ENCODE results near the gene KCNA10.

KCNA10 gene

GRCh38 chr1:110477967-110478640 lies 40.9 kb downstream of the KCNA10 start:
- DNase-seq (ENCODE audit: low read depth in 3 of 3): no peak

DNA sequence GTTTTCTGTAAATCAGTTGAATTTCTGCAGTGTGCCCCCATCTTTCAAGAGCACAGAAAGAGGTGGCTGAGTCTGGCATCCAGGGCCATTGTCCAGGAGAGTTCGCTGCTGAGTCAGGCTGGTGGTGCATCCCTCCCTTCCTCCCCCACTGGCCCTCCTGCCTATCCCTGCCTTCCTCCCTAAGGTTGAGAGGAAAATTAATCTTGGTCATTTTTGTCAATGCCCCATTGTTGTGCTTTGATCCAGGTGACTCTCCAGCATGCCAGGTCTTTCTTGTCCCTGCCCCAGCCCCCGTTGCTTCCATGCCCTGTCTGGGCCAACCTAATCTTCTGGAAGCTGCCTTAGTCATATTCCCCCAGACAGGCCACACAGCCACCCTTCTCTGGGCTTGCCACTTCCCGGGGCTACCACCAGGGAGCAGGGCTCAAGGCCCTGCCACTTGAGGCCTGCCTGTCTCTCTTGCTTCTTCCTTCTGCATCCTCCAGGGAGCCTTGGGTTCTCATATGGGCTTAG lies 41.5 kb downstream of the KCNA10 start:
- no peak for DNase-seq (ENCODE audit: low read depth in 3 of 3)

GRCh38 chr1:110477041-110477440 lies 41.9 kb downstream of the KCNA10 start:
- DNase-seq (ENCODE audit: low read depth in 3 of 3): no peak

DNA sequence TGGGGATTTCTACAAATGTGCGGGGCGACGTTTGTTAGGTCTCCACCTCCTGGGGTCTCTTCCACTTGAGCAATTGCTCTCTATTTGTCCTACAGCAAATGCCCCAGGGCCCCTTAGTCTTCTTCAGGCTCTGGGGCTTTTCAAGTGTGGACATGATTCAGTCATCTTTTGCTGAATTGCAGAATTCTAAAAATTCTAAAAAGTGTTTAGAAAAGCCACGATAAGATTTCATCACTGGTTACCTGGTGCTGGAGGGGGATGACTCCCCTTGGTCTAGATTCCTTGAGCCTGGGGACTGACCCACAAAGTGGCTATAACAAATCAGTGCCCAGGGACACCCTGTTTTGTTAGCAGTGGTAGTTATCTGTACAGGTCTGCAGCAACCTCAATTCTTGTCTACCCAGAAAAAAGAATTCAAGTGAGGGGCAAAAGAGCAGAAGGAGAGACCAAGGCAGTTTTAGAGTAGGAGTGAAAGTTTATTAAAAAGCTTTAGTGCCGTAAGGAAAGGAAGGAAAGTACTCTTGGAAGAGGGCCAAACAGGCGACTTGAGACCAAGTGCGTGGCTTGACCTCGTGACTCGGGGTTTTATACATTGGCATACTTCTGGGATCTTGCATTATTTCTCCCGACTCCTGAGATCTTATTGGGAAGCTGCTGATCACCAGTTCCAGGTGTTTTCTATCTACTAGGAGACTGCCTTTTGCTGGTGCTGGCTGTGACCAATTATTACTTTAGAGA lies 42.8 kb downstream of the KCNA10 start:
- DNase-seq (ENCODE audit: low read depth in 3 of 3): no peak

GRCh38 chr1:110475362-110476027 lies 43.5 kb downstream of the KCNA10 start:
- no peak for DNase-seq (ENCODE audit: low read depth in 3 of 3)

GRCh38 chr1:110474444-110474843 lies 44.5 kb downstream of the KCNA10 start:
- no peak for DNase-seq (ENCODE audit: low read depth in 3 of 3)

DNA sequence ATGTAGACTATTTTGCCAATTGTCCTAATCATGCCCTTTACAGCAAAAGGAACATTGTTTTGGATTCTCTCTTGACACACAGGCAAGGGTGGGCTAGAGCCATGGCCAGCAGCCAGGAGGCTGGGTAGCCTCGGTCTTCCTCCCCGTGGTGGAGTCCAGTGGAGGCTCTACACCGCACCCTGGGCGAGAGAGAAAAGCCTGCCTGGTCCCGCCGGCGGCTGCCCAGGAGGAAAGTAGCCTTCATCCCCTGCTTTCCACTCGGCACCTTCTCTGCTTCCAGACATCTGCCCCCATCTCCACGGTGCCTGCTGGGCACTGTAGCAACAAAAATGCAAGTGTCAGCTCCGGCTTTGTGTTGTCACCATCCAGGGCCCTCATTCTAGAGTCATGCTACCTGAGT lies 46.4 kb downstream of the KCNA10 start:
- DNase-seq (ENCODE audit: low read depth in 3 of 3): no peak

GRCh38 chr1:110471131-110471530 lies 47.8 kb downstream of the KCNA10 start:
- DNase-seq (ENCODE audit: low read depth in 3 of 3): no peak

All from stimulated activated CD4-positive, alpha-beta T cell treated with anti-CD3 and anti-CD28 coated beads, TNF-alpha, amount 100 ng/mL, for 48 hours (primary cell).